HG02798 (cell line): ENCODE data around the gene ZNF177.
"Not testable (repeated sequence)": the region's sequence is repeated elsewhere in the genome, so short reads cannot be mapped to it uniquely, and the experiment has no call there.

Experiments used
- ATAC-seq: cut with Tn5 transposase; IDR thresholded peaks from one replicate; pipeline ENCODE4 v1.9.1; 2021; ENCODE audit warnings: mild to moderate bottlenecking; ENCODE audit not compliant: unreplicated experiment, poor library complexity

ZNF177 gene

DNA sequence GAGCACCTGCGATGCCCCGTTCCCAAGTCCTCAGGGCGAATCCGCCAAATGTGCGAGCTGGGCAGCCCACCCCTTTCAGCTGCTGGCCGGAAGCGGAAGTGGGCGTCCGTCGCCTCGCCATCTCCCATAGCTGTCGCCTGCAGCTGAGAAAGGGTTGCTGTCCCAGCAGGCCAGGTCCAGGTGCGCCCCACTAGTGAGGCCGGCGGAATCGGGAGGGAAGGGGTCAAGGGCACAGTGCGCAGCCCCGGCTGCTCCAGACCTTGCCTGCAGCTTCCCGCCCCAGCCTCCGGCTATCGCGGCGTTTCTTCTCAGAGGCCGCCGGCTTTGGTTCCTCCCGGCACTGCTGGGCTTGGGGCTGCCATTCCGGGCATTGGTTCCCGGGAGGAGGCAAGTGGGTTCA is at the start of gene ZNF177:
Gene ZNF177, plus strand, starts transcription at position 109 of the 400 bp plus-strand sequence. CDS start 15,299 bp downstream, outside the sequence.
- no peak for ATAC-seq

DNA sequence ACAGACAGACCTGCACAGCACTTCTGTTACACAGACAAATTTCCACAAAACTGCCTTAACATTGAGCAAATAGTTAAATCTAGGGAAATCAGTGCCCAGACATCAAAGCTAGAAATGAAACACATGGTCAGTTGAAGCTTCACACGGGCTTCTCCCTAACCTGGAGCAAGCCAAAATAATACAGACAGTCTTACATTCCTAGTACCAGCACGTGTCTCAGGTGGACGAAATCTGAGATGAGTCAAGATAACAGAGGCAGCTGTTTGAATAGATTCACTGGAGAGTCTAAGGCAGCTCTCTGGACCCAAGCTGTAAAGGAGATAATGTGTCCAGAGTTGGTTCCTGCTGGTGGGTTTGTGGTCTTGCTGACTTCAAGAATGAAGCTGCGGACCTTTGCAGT is 49.1 kb upstream of the ZNF177 start:
- ATAC-seq = no peak

DNA sequence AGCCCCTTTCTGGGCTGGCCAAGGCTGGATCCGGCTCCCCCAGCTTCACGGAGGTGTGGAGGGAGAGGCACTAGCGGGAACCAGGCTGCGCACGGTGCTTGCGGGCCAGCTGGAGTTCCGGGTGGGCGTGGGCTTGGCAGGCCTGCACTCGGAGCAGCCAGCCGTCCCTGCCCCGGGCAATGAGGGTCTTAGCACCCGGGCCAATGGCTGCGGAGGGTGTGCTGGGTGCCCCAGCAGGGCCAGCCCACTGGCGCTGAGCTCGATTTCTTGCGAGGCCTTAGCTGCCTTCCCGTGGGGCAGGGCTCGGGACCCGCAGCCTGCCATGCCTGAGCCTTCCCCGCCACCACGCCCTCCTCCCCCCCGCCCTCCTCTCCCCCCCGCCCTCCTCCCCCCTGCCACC is 41.5 kb upstream of the ZNF177 start:
- ATAC-seq = no peak

DNA sequence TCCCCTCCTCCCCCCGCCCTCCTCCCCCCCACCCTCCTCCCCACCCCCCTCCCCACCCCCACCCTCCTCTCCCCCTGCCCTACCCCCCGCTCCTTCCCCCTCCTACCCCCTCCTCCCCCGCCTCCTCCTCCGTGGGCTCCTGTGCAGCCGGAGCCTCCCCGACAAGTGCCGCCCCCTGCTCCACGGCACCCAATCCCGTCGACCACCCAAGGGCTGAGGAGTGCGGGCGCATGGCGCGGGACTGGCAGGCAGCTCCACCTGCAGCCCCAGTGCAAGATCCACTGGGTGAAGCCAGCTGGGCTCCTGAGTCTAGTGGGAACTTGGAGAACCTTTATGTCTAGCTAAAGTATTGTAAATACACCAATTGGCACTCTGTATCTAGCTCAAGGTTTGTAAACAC is 41.1 kb upstream of the ZNF177 start:
- ATAC-seq = not testable (repeated sequence)

DNA sequence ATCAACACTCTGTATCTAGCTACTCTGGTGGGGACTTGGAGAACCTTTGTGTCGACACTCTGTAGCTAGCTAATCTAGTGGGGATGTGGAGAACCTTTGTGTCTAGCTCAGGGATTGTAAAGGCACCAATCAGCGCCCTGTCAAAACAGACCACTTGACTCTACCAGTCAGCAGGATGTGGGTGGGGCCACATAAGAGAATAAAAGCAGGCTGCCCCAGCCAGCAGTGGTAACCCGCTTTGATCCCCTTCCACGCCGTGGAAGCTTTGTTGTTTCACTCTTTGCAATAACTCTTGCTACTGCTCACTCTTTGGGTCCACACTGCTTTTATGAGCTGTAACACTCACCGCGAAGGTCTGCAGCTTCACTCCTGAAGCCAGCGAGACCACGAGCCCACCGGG is 40.6 kb upstream of the ZNF177 start:
- not testable (repeated sequence) for ATAC-seq

DNA sequence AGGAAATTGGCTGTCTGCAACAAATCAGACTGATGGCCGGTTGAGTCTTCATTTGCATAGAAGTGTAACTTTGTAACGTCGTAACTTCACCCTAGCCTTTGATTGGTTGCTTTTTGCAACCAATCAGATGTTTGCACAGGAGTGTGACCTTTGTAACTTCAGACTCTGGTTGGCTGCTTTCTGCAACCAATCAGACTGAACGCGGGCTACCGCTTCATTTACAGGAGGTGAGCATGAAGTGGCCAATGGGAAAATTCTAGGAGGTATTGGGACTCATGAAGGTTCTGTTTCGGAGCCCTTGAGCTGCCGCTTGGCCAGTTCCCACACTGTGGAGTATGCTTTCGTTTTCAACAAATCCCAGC is 39.3 kb upstream of the ZNF177 start:
- peak; percentile 30 for ATAC-seq

DNA sequence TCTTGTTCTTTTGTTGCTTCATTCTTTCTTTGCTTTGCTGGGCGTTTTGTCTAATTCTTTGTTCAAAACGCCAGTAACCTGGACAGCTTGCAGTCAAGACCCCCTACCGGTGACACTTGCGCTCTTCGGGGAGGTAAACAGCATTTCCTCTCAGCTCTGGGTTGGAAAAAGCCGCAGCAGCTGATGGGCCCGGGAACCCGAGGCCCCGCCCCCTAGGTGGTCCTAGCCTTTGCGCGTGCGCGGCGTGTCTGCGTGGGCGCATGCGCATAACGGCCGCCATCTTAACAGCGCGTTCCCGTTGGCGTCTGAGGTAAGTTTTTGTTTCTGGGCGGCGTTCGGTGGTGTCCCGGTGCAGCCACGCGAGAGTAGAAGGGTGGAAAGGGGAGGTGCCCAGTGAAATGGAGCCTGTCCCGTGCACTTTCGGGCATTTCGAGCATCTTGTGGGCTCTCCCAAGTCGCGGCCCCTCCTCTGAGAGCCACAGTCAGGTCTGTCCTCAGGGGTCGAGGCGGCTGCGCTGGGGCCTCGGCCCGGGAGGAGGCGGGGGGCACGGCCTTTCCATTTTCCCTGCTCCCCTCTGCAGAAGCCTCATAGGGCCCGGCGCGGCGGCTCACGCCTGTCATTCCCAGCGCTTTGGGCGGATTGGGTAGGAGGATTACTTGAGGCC is 38.8 kb upstream of the ZNF177 start, which contains the start of gene ZNF559:
Gene ZNF559, plus strand, starts transcription at position 261 of the 665 bp plus-strand sequence. CDS start 14,371 bp downstream, outside the sequence.
- peak; percentile 97 for ATAC-seq

DNA sequence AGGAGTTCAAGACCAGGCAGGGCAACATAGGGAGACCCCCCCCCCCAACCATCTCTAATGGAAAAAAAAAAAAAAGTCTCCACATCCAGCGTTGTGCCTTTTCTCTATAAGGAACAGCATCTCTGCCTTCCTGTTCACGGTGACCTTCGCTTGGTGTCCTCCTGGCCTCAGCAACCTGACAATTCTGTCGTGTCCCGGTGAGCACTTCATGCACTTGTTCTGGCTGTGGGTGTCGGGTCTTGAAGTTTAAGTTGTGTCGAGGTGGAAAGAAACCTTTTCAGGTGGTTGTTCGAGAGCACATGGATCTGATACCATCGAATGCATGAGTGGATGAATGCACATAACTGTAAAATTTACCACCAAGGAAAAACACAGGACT is 38.2 kb upstream of the ZNF177 start:
- no peak for ATAC-seq

DNA sequence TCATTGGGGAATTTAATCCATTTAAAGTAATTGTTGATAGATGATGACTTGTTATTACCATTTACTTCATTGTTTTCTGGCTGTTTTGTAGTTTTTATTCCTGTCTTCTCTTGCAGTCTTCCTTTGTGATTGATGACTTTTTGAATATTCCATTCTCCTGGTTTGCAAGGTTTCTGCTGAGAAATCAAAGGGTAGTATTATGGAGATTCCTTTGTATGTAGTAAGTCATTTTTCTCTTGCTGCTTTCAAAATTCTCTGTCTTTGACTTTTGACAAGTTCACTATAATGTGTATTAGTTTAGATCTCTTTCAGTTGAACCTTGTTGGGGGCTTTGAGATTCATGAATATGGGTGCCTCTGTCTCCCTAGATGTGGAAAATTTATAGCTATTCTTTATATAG is 32.8 kb upstream of the ZNF177 start:
- no peak for ATAC-seq

DNA sequence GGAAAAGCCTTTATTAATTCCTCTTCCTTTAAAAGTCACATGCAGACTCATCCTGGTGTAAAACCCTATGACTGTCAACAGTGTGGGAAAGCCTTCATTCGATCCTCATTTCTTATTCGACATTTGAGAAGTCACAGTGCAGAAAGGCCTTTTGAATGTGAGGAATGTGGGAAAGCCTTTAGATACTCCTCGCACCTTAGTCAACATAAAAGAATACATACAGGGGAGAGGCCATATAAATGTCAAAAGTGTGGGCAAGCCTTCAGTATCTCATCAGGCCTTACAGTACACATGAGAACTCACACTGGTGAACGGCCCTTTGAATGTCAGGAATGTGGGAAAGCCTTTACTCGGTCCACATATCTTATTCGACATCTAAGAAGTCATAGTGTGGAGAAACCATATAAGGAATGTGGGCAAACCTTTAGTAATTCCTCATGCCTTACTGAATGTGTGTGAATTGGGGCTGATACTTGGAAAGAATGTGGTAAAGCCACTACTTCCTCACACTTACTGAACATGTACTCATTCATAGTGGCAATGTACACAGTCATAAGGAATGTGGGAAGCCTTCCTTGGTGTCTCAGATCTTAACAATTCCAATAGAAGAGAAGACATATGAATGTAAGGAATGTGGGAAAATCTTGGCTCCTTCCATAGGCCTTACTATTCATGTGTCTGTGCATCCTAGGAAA is 20.1 kb upstream of the ZNF177 start:
- ATAC-seq = no peak

DNA sequence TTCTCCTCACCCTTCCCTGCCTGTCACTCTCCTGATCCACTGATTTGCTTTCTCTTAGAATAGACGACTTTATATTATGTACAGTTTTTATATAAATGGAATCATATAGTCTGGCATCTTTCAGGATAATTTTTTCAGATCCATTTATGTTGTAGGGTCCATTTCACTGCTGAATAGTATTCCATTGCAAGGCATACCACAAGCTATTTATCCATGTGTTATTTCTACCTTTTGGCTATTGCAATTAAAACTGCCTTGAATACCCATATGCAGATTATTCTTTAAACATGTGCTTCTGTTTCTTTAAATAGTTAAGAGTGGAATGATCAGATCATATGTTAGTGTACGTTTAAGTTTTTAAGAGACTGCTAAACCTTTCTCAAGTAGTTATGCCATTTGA is 17.8 kb upstream of the ZNF177 start:
- ATAC-seq = no peak

DNA sequence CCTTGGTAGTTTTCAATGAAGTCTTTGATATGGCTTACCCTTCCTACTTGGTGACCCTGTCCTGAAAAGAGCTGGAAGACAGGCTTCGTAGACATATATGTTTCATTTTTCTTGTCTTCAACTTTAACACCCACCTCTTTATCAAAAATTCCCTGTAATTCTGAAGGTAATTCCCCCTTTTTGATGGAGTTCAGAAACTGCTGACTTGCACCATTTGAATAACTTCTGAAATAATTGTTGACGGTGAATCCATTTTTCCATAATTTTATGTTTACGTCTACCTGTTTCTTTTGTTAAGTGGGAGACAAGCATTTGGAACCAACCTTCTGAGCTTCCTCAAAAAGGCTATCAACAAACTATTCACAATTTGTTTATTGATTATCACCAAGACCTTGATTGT is 14.6 kb upstream of the ZNF177 start:
- no peak for ATAC-seq

DNA sequence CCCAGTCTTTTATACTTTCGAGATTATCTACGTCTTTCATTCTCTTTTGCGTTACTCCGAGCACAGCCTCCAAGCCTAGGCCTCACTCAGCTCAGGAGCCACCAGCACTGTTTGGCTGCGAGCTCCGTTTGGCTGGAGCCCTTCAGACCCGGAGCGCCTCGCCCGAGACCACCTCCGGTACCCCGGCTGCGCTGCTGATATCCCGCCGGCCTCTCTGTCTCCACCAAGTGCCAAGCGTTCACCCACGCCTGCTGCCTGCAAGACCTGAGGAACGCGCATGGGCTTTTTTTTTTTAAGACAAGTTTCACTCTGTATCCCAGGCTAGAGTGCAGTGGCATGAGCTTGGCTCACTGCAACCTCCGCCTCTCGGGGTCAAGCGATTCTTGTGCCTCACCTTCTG is 14.1 kb upstream of the ZNF177 start:
- ATAC-seq = no peak

DNA sequence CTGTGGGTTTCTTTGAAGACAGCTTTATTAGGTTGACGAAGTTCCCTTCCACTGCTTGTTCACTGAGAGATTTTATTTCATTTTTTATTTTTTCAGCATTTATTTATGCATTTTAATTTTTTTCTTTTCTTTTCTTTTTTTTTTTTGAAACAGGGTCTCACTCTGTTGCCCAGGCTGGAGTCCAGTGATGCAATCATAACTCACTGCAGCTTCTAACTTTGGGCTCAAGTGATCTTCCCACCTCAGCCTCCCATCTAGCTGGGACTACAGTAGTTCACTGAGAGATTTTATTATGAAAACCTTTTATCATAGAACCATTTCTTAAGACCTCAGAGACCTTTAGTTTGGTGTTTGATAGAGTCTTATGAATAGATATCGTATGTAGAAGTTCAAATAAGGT is 10.3 kb upstream of the ZNF177 start:
- no peak for ATAC-seq

DNA sequence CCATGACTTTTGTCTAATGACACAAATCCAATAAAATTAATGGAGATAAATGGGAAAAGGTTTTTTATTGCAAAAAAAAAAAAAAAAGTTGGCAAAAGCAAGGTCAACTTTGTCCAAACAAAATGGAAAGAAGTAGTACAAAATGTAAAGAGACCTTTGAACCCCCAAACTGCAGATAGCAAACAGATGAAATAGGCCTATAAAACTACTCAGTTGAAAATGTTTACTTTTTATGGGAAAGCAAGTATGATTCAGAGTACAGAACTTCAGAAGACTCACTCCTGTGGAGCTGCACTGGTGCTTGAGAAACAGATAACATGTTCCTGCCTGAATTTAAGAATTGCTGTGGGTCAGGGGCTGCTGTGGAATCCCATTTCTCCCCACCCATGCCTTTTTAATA is 9.8 kb upstream of the ZNF177 start:
- ATAC-seq = no peak

DNA sequence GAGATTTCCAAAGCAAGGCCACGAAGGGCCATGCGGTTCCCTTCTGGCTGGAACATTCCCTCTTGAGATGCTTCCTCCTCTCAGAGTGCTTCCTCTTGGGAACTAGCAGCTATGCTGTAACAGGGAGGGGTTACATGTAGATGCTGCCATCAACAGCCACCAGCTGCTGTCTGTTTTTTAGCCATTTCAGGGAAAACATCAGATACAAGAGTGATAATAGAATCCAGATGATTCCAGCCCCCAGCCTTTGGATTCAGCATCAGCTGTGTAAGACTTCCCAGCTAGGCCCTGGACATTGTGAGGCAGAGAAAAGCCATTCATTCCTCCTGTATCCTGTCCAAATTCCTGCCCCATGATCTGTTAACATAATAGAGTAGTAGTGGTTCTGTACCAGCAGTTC is 8.2 kb upstream of the ZNF177 start:
- ATAC-seq = no peak

DNA sequence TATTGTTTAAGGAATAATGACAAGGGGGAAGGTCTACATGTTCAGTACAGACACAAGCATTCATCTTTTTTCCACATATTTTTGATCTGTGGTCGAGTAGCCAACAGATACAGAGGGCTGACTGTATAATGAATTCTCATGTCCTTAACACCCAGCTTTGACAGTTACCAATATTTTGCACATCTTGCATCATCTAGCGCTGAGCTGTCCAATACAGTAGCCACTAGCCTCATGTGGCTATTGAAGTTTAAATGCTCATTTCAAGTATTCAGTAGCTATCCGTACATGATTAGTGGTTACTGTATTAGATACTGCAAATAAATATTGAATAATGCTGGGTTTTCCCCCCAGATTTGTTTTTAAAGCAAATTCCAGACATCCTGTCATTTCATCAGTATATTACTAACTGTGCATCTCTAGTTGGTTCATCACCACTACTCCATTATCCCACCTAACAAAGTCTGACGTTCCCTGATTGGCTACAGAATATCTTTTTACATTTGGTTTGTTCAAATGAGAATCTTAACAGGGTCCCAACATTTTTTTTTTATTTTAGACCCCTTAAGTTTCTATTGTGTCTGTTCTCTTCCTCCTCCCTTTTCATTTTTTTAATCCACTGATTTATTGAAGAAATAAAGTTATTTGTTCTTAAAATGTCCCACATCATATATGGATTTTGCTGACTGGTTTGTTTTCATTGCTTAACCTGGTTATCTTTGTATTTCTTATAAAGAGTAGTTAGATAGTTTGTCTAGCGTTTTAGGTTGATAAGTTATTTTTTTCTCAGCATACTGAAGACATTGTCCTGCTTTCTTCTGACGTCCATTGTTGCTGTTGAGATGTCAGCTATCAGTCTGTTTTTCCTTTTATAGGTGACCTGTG is 8.2 kb downstream of the ZNF177 start:
- ATAC-seq = no peak

DNA sequence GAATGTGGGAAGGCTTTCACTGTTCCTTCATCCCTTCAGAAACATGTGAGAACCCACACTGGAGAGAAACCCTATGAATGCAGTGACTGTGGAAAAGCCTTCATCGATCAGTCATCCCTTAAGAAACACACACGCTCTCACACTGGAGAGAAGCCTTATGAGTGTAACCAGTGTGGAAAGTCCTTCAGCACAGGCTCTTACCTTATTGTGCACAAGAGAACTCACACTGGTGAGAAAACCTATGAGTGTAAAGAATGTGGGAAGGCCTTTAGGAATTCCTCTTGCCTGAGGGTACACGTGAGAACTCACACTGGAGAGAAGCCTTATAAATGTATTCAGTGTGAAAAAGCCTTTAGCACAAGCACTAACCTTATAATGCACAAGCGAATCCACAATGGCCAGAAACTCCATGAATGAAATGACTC is 18.6 kb downstream of the ZNF177 start:
- ATAC-seq = no peak

DNA sequence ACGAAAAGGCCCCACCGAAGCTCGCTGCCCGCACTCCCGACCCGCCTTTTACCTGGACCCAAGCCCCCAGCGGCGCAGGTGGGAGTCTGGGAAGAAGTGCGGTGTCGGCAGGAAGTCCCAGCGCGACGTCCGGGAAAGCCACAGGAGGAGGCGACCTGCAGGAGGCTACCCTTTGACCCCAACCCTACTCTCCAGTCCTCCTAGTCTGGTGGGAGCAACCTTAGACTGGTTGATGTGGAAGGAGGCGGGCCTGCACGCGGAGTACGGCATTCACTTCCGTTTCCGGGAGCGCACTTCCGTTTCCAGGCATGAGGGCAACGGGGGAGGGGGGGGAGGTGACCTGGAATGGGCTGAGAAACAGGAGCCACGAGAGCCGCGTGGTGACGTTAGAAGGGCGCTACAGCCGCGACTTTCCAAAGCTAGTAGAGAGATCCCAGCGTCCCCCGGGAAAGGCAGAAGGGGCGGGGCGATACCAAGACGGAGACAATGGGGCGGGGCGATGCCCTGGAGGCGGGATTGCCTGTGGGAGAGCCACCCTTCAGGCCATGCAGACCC is 44.1 kb downstream of the ZNF177 start:
- no peak for ATAC-seq

DNA sequence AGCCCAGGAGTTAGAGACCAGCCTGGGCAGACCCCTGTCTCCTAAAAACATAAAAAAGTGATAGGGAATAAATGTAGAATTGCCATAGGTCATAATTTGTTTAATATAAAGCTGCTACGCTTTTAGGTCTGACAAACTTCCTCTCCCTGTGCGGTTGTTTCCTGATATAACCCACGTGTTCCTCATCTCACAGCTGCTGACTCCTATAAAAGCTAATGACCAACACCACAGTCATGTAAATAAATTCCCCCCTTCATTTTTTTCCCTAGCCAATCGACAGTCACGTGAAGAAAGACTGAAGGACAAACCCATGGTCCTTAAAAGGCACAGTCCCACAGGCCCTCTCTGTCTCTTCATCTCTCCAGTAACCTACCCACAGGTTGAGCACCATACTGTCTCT is 45.0 kb downstream of the ZNF177 start:
- no peak for ATAC-seq
